ENCODE data around the gene CORO2B.
"Not testable (repeated sequence)": the region's sequence is repeated elsewhere in the genome, so short reads cannot be mapped to it uniquely, and the experiment has no call there.

Gene CORO2B

GRCh38 chr15:68732451-68732850, 153.7 kb downstream of the CORO2B start:
- no peak for DNase-seq (ENCODE audit: low read depth in 2 of 2)

DNA sequence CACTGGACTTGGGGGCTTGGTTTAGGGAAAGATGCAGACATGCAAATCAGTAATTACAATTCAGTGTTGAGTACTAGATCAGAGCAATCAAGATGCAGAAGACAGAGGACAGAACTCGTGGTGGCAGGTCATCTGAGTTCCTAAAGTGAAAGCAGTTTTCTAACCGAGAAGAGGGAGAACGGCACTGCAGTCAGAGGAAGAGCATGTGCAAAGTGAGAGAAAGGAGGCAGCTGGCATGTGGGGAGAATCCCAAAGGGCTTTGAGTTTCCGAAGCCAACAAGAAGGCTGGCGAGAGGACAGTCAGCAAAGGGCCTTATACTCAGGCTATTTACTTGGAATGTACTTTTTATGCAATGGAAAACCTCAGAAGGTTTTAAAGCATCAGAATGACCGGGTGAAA, 154.9 kb downstream of the CORO2B start:
- no peak for DNase-seq (ENCODE audit: low read depth in 2 of 2)

GRCh38 chr15:68734352-68734751, 155.6 kb downstream of the CORO2B start:
- DNase-seq (ENCODE audit: low read depth in 2 of 2), result no peak

DNA sequence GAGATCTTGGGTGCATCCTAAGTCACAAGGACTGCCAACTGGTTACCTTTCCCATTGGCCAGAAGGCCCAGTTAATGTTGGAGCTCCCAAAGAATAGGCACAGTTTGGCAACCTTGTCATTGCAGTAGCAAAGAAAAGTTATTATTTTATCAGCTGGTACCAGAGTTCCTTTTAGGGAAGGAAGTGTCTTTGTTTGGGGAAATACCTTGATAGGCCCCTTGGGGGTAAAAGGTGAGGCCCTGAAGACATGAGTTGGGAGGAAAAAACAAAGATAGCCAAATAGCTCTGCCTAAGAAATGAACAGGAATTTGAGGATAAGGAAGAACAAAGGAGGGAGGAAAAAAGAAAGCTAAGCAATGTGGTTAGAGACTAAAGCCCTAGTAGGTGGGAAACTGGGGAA, 156.1 kb downstream of the CORO2B start:
- DNase-seq (ENCODE audit: low read depth in 2 of 2), result no peak

DNA sequence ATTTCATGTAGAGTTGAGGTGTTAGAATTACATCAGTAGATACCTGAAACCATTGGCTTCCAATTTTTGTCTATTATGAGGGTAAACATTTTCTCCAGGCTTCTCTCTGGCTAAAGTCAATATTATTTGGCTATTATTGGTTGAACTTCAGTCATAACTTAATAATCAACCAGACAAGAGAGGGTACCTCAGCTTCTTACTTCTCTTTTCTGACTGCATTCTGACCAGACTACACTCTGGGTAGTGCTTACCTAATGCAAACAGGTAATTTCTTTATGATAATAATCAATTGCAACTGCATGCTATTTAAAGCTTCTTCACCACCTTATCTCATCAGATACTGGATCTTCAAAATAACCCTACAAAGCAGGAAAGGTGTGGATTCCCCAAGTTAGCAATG, 156.8 kb downstream of the CORO2B start:
- no peak for DNase-seq (ENCODE audit: low read depth in 2 of 2)

GRCh38 chr15:68739390-68740080, 160.7 kb downstream of the CORO2B start:
- no peak for DNase-seq (ENCODE audit: low read depth in 2 of 2)

- DNase-seq (ENCODE audit: low read depth in 2 of 2), result no peak
These were observed 164.5 kb downstream of the CORO2B start for GRCh38 chr15:68743256-68743655.

DNA sequence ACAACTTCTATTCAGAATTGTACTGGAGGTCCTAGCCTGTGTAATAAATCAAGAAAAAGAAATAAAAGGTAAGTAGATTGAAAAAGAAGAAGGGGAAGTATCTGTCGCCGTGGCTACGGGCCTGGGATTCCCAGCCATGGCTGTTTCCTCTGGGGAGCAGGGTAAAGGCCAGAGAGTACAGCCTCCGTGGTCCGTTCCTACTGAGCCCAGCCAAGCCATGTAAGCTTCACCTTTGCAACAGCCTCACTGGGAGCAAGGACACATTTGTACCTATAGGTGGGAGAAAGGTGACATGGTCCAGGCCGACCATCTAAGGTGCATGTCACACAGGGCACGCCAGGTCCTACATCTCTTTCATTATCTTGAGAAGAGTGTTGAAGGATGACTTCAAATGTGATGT, 170.6 kb downstream of the CORO2B start:
- DNase-seq (ENCODE audit: low read depth in 2 of 2), result no peak

- no peak for DNase-seq (ENCODE audit: low read depth in 2 of 2)
These were observed 171.0 kb downstream of the CORO2B start for GRCh38 chr15:68749793-68750192.

- no peak for DNase-seq (ENCODE audit: low read depth in 2 of 2)
These were observed 172.8 kb downstream of the CORO2B start for GRCh38 chr15:68751622-68752021.

- DNase-seq (ENCODE audit: low read depth in 2 of 2), result no peak
These were observed 176.9 kb downstream of the CORO2B start for GRCh38 chr15:68755731-68756130.

- not testable (repeated sequence) for DNase-seq (ENCODE audit: low read depth in 2 of 2)
These were observed 181.3 kb downstream of the CORO2B start for GRCh38 chr15:68759982-68760579.

GRCh38 chr15:68763063-68763462, 184.3 kb downstream of the CORO2B start:
- no peak for DNase-seq (ENCODE audit: low read depth in 2 of 2)

GRCh38 chr15:68764090-68764489, 185.3 kb downstream of the CORO2B start:
- no peak for DNase-seq (ENCODE audit: low read depth in 2 of 2)

- no peak for DNase-seq (ENCODE audit: low read depth in 2 of 2)
These were observed 187.0 kb downstream of the CORO2B start for GRCh38 chr15:68765602-68766368.

DNA sequence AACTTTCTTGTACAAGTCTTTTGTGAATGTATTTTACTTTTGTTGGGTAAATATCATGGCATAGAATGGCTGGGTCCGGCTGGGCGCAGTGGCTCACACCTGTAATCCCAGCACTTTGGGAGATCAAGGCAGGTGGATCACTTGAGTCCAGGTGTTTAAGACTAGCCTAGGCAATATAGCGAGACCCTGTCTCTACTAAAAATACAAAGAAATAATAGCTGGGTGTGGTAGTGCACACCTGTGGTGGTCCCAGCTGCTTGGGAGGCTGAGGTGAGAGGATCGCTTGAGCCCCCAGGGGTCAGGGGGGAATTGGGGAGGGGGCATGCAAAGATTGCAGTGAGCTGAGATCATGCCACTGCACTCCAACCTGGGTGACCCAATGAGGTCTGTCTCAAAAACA, 189.0 kb downstream of the CORO2B start:
- DNase-seq (ENCODE audit: low read depth in 2 of 2), result no peak

DNA sequence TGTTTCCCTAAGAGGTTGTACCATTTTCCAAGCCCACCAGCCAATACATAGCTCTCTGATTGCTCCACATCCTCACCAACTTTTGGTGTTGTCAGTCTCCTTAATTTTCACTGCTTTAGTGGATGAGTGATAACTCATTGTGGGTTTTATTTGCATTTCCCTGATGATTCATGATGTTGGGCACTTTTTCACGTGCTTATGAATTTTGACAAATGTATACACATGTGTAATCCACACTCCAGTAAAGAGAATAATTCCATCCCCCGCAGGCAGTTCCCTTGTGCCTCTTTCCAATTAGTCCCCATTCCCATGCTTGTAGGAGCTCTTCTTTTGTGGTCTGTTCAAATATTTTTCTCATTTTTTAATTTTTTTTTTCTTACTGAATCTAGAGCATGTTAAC, 189.5 kb downstream of the CORO2B start:
- no peak for DNase-seq (ENCODE audit: low read depth in 2 of 2)

DNA sequence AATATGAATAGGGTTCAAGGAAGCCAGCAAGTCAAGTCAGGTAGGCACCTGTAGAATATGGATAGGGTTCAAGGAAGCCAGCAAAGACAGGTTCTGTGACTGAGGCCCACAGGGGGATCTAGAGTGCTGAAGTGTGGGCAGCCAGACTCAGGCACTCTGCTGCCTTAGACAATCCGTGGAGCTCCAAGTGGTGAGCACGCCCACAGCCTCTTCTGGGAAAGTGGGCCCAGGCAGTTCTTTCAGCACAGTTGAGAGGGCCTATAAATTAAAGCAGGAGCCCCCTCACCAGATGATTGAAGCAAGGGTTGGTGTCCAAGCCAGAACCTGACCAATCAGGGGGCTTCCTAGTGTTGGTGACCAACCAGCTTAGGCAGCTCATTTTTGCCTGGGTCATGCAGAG, 190.9 kb downstream of the CORO2B start:
- DNase-seq (ENCODE audit: low read depth in 2 of 2), result no peak

- DNase-seq (ENCODE audit: low read depth in 2 of 2), result no peak
These were observed 191.4 kb downstream of the CORO2B start for GRCh38 chr15:68770216-68770615.

- DNase-seq (ENCODE audit: low read depth in 2 of 2), result no peak
These were observed 194.2 kb downstream of the CORO2B start for GRCh38 chr15:68773036-68773435.

GRCh38 chr15:68774120-68774519, 195.3 kb downstream of the CORO2B start:
- no peak for DNase-seq (ENCODE audit: low read depth in 2 of 2)

- no peak for DNase-seq (ENCODE audit: low read depth in 2 of 2)
These were observed 195.9 kb downstream of the CORO2B start for GRCh38 chr15:68774521-68775235.

- no peak for DNase-seq (ENCODE audit: low read depth in 2 of 2)
These were observed 196.4 kb downstream of the CORO2B start for GRCh38 chr15:68775236-68775577.
